Measurements from ENCODE around the gene RAPGEF4. TPM values are rescaled to one million over a fixed set of nuclear protein-coding genes. Genes with fewer than 3 reads are reported as not detected.
A peak's percentile ranks its signal among the peaks of the same experiment; 100 is the strongest.

RAPGEF4 gene
- polyA plus RNA-seq, 1 experiment: 0.60 TPM

- ChIA-PET POLR2A (no interaction called here), CTCF (interaction anchor here (0.8 to 2.6 kb wide), 6 partner anchors 10 to 61 kb away, joined by 3 to 10 read pairs (median 4); no protein-coding TSS in a partner anchor)
- Histone ChIP-seq H3K36me3 (ENCODE audit: control insufficient read depth, insufficient read depth, low read length) (no peaks in the 10 kb centered on the region), H3K27me3 (ENCODE audit: control insufficient read depth, insufficient read depth, low read length) (no peaks in the 10 kb centered on the region), H3K4me3 (ENCODE audit: low read depth, low read length) (no peak overlapping the region)
- TF ChIP-seq, protein P1, sequence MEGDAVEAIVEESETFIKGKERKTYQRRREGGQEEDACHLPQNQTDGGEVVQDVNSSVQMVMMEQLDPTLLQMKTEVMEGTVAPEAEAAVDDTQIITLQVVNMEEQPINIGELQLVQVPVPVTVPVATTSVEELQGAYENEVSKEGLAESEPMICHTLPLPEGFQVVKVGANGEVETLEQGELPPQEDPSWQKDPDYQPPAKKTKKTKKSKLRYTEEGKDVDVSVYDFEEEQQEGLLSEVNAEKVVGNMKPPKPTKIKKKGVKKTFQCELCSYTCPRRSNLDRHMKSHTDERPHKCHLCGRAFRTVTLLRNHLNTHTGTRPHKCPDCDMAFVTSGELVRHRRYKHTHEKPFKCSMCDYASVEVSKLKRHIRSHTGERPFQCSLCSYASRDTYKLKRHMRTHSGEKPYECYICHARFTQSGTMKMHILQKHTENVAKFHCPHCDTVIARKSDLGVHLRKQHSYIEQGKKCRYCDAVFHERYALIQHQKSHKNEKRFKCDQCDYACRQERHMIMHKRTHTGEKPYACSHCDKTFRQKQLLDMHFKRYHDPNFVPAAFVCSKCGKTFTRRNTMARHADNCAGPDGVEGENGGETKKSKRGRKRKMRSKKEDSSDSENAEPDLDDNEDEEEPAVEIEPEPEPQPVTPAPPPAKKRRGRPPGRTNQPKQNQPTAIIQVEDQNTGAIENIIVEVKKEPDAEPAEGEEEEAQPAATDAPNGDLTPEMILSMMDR (IDR thresholded peaks at IDR 0.05; ENCODE audit: insufficient read depth, low read depth, low read length): no peak
- DNase-seq (ENCODE audit: low read depth): no peak
Observed at GRCh38 chr2:172967036-172967982, 231.7 kb downstream of the RAPGEF4 start.

GRCh38 chr2:172968061-172968469 is 232.4 kb downstream of the RAPGEF4 start:
- DNase-seq (ENCODE audit: low read depth): peak; percentile 27
- Histone ChIP-seq H3K4me3 (ENCODE audit: low read depth, low read length) (no peak overlapping the region), H3K27me3 (ENCODE audit: control insufficient read depth, insufficient read depth, low read length) (no peaks in the 10 kb centered on the region), H3K36me3 (ENCODE audit: control insufficient read depth, insufficient read depth, low read length) (no peaks in the 10 kb centered on the region)
- CTCF ChIA-PET: interaction anchor here (1.3 to 2.6 kb wide), 3 partner anchors 9 to 60 kb away, joined by 5 to 10 read pairs (median 5); no protein-coding TSS in a partner anchor
- POLR2A ChIA-PET: no interaction called here
- TF ChIP-seq, protein P1 (IDR thresholded peaks at IDR 0.05; ENCODE audit: insufficient read depth, low read depth, low read length): no peak

- ChIA-PET CTCF (interaction anchor here (0.9 to 3.1 kb wide), 4 partner anchors 12 to 58 kb away, joined by 5 to 18 read pairs (median 6); no protein-coding TSS in a partner anchor), POLR2A (no interaction called here)
- Histone ChIP-seq H3K4me3 (ENCODE audit: low read depth, low read length) (no peak overlapping the region), H3K36me3 (ENCODE audit: control insufficient read depth, insufficient read depth, low read length) (no peaks in the 10 kb centered on the region), H3K27me3 (ENCODE audit: control insufficient read depth, insufficient read depth, low read length) (no peaks in the 10 kb centered on the region)
- no peak for DNase-seq (ENCODE audit: low read depth)
- TF ChIP-seq, protein P1 (IDR thresholded peaks at IDR 0.05; ENCODE audit: insufficient read depth, low read depth, low read length): no peak
Observed at GRCh38 chr2:172969166-172969565, 233.5 kb downstream of the RAPGEF4 start.

GRCh38 chr2:172969609-172970008 is 234.0 kb downstream of the RAPGEF4 start:
- Histone ChIP-seq H3K4me3 (ENCODE audit: low read depth, low read length) (no peak overlapping the region), H3K27me3 (ENCODE audit: control insufficient read depth, insufficient read depth, low read length) (no peaks in the 10 kb centered on the region), H3K36me3 (ENCODE audit: control insufficient read depth, insufficient read depth, low read length) (no peaks in the 10 kb centered on the region)
- no peak for DNase-seq (ENCODE audit: low read depth)
- POLR2A ChIA-PET: no interaction called here
- CTCF ChIA-PET: interaction anchor here (0.5 to 3.1 kb wide), 6 partner anchors 12 to 430 kb away, joined by 3 to 18 read pairs (median 5); no protein-coding TSS in a partner anchor
- TF ChIP-seq, protein P1 (IDR thresholded peaks at IDR 0.05; ENCODE audit: insufficient read depth, low read depth, low read length): no peak

DNA sequence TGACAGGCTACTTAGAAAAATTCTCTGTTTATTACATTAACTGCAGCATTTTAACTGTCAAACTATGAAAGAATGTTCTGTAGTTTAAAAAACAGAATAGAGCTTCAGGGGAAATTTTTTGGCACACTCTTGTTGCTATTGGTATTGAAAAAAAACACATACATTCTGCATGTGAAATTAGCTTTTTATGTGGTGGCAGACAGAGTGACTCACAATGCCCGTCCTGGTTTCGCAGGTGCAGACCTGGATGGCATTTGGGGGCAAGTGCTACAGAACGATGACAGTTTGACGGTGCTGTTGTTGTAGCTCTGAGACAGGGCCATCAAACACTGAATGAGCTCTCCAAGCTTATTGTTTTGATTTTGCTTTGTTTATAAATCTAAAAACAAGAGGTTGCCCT is 235.0 kb downstream of the RAPGEF4 start:
- Histone ChIP-seq H3K36me3 (ENCODE audit: control insufficient read depth, insufficient read depth, low read length) (no peaks in the 10 kb centered on the region), H3K4me3 (ENCODE audit: low read depth, low read length) (no peak overlapping the region), H3K27me3 (ENCODE audit: control insufficient read depth, insufficient read depth, low read length) (no peaks in the 10 kb centered on the region)
- POLR2A ChIA-PET: no interaction called here
- TF ChIP-seq, protein P1 (IDR thresholded peaks at IDR 0.05; ENCODE audit: insufficient read depth, low read depth, low read length): no peak
- CTCF ChIA-PET: interaction anchor here (0.7 to 3.1 kb wide), 9 partner anchors 10 to 57 kb away, joined by 3 to 18 read pairs (median 4); no protein-coding TSS in a partner anchor
- no peak for DNase-seq (ENCODE audit: low read depth)
